Parathyroid adenoma (tissue), 2 donors: ENCODE results near the gene TMEM270.

ENCODE experiments used
- H2AFZ ChIP-seq: fragments of 300-600 bp; sonication (generic); one replicate; pipeline ENCODE4 v1.7.0; 2017; ENCODE audit warnings: antibody characterized with exemption, mild to moderate bottlenecking
- H3K27ac ChIP-seq: fragments of 300-600 bp; sonication (generic); one replicate; pipeline ENCODE4 v1.7.0; 2017
- H3K27me3 ChIP-seq: fragments of 300-600 bp; sonication (generic); one replicate; pipeline ENCODE4 v1.7.0; 2017; ENCODE audit warnings: low read length; ENCODE audit not compliant: control insufficient read depth, insufficient read depth
- H3K36me3 ChIP-seq: fragments of 300-600 bp; sonication (generic); one replicate; pipeline ENCODE4 v1.7.0; 2017; ENCODE audit warnings: low read length; ENCODE audit not compliant: control insufficient read depth, insufficient read depth
- H3K4me1 ChIP-seq: fragments of 300-600 bp; sonication (generic); one replicate; pipeline ENCODE4 v1.7.0; 2017; ENCODE audit warnings: control low read depth
- H3K4me2 ChIP-seq: fragments of 300-600 bp; sonication (generic); one replicate; pipeline ENCODE4 v1.7.0; 2017; ENCODE audit warnings: low read length
- H3K4me3 ChIP-seq: fragments of 300-600 bp; sonication (generic); one replicate; pipeline ENCODE4 v1.7.0; 2017; ENCODE audit warnings: low read depth, low read length
- H3K79me2 ChIP-seq: fragments of 300-600 bp; sonication (generic); one replicate; pipeline ENCODE4 v1.7.0; 2017; ENCODE audit warnings: control low read depth
- H3K9ac ChIP-seq: fragments of 300-600 bp; sonication (generic); one replicate; pipeline ENCODE4 v1.7.0; 2017; ENCODE audit warnings: mild to moderate bottlenecking
- H3K9me3 ChIP-seq: fragments of 300-600 bp; sonication (generic); one replicate; pipeline ENCODE4 v1.7.0; 2017; ENCODE audit warnings: low read length; ENCODE audit not compliant: control insufficient read depth
- TF ChIP-seq, protein P1 (sequence below): fragments of 300-600 bp; sonication (generic); IDR thresholded peaks from one replicate; pipeline ENCODE4 v1.7.0; 2017; ENCODE audit warnings: antibody characterized with exemption, mild to moderate bottlenecking
- donor health status: primary hyperparathyroidism.

The TMEM270 gene

DNA sequence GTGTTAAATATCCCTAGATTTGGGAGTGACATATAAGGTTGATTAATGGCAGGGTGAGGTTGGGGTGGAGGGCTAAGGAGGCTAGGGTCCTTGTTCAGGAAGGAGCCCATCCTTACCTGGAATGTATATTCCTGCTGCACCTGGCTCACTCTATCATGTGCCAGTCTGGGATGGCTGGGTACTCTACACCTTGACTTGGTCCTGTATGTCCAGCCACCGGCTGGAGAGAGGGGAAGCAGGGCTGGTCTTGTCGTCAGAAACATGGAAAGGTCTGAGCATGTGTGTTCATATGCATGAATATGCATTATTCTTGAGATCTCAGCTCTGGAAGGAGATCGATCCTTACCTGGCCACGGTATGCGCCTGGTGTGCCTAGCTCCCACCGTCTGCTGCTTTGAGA, 33.2 kb downstream of the TMEM270 start:
- no peak overlapping the region for H3K27ac ChIP-seq
- no peaks in the 10 kb centered on the region for H3K36me3 ChIP-seq
- H2AFZ ChIP-seq: no peak overlapping the region
- no peaks in the 10 kb centered on the region for H3K9me3 ChIP-seq
- H3K4me1 ChIP-seq: no peaks in the 10 kb centered on the region
- no peak overlapping the region for H3K4me2 ChIP-seq
- TF ChIP-seq, protein P1, sequence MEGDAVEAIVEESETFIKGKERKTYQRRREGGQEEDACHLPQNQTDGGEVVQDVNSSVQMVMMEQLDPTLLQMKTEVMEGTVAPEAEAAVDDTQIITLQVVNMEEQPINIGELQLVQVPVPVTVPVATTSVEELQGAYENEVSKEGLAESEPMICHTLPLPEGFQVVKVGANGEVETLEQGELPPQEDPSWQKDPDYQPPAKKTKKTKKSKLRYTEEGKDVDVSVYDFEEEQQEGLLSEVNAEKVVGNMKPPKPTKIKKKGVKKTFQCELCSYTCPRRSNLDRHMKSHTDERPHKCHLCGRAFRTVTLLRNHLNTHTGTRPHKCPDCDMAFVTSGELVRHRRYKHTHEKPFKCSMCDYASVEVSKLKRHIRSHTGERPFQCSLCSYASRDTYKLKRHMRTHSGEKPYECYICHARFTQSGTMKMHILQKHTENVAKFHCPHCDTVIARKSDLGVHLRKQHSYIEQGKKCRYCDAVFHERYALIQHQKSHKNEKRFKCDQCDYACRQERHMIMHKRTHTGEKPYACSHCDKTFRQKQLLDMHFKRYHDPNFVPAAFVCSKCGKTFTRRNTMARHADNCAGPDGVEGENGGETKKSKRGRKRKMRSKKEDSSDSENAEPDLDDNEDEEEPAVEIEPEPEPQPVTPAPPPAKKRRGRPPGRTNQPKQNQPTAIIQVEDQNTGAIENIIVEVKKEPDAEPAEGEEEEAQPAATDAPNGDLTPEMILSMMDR: no peak
- no peaks in the 10 kb centered on the region for H3K79me2 ChIP-seq
- no peak overlapping the region for H3K4me3 ChIP-seq
- no peak overlapping the region for H3K9ac ChIP-seq
- no peaks in the 10 kb centered on the region for H3K27me3 ChIP-seq

GRCh38 chr7:73894733-73895551, 34.0 kb downstream of the TMEM270 start:
- Histone ChIP-seq H3K79me2 (no peaks in the 10 kb centered on the region), H3K27ac (no peak overlapping the region), H3K4me3 (no peak overlapping the region), H3K4me2 (no peak overlapping the region), H3K36me3 (no peaks in the 10 kb centered on the region), H3K27me3 (no peaks in the 10 kb centered on the region), H3K4me1 (no peaks in the 10 kb centered on the region), H3K9ac (no peak overlapping the region), H2AFZ (no peak overlapping the region), H3K9me3 (no peaks in the 10 kb centered on the region)
- TF ChIP-seq, protein P1: no peak

- Histone ChIP-seq H3K4me1 (no peaks in the 10 kb centered on the region), H3K9ac (no peak overlapping the region), H3K4me3 (no peak overlapping the region), H3K4me2 (no peak overlapping the region), H3K79me2 (no peaks in the 10 kb centered on the region), H3K27me3 (no peaks in the 10 kb centered on the region), H3K36me3 (no peaks in the 10 kb centered on the region), H2AFZ (no peak overlapping the region), H3K27ac (no peak overlapping the region), H3K9me3 (no peaks in the 10 kb centered on the region)
- TF ChIP-seq, protein P1: no peak
Observed at GRCh38 chr7:73895626-73896025, 34.7 kb downstream of the TMEM270 start.

DNA sequence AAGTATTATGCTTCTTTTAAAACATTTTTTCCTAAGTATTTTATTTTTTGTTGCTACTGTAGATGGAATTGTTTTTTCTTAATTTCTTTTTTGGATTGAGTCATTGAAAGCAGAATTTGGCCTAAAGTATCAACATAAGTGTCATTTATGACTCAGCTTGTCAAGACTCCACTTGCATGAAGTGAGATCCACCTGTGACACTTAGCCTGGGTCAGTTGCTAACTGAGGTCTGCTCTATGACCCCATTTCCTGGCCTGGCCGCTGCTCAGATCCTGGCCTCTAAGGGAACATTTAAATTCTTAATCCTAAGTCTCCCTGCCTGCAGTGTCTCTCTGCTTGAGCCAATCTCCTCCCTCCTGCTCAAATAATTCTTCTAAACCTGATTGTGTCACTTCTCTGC, 35.5 kb downstream of the TMEM270 start:
- Histone ChIP-seq H3K36me3 (no peaks in the 10 kb centered on the region), H3K9me3 (no peaks in the 10 kb centered on the region), H3K9ac (no peak overlapping the region), H3K27ac (no peak overlapping the region), H3K27me3 (no peaks in the 10 kb centered on the region), H3K4me3 (no peak overlapping the region), H3K4me1 (no peaks in the 10 kb centered on the region), H3K4me2 (no peak overlapping the region), H3K79me2 (no peaks in the 10 kb centered on the region), H2AFZ (no peak overlapping the region)
- TF ChIP-seq, protein P1: no peak

- Histone ChIP-seq H3K4me3 (no peak overlapping the region), H3K9ac (no peak overlapping the region), H3K79me2 (no peaks in the 10 kb centered on the region), H3K4me1 (no peaks in the 10 kb centered on the region), H3K4me2 (no peak overlapping the region), H3K27me3 (no peaks in the 10 kb centered on the region), H2AFZ (no peak overlapping the region), H3K36me3 (no peaks in the 10 kb centered on the region), H3K27ac (no peak overlapping the region), H3K9me3 (no peaks in the 10 kb centered on the region)
- TF ChIP-seq, protein P1: no peak
Observed at GRCh38 chr7:73899731-73900142, 38.8 kb downstream of the TMEM270 start.
